GM18507 (cell line): ENCODE measurements around the gene TCTN3.
"Not testable (repeated sequence)": the region's sequence is repeated elsewhere in the genome, so short reads cannot be mapped to it uniquely, and the experiment has no call there.

Experiments used
- DNase-seq: peaks from one replicate; pipeline ENCODE4 v3.0.0; 2011; ENCODE audit warnings: low read depth; ENCODE audit not compliant: insufficient read length; ENCODE audit errors: extremely low spot score
- FAIRE-seq: peaks from 2 replicates; lab custom pipeline; 2011; peaks lifted over from hg19 to GRCh38; lab: Jason Lieb, UNC

Gene TCTN3, protein sequence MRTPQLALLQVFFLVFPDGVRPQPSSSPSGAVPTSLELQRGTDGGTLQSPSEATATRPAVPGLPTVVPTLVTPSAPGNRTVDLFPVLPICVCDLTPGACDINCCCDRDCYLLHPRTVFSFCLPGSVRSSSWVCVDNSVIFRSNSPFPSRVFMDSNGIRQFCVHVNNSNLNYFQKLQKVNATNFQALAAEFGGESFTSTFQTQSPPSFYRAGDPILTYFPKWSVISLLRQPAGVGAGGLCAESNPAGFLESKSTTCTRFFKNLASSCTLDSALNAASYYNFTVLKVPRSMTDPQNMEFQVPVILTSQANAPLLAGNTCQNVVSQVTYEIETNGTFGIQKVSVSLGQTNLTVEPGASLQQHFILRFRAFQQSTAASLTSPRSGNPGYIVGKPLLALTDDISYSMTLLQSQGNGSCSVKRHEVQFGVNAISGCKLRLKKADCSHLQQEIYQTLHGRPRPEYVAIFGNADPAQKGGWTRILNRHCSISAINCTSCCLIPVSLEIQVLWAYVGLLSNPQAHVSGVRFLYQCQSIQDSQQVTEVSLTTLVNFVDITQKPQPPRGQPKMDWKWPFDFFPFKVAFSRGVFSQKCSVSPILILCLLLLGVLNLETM

DNA sequence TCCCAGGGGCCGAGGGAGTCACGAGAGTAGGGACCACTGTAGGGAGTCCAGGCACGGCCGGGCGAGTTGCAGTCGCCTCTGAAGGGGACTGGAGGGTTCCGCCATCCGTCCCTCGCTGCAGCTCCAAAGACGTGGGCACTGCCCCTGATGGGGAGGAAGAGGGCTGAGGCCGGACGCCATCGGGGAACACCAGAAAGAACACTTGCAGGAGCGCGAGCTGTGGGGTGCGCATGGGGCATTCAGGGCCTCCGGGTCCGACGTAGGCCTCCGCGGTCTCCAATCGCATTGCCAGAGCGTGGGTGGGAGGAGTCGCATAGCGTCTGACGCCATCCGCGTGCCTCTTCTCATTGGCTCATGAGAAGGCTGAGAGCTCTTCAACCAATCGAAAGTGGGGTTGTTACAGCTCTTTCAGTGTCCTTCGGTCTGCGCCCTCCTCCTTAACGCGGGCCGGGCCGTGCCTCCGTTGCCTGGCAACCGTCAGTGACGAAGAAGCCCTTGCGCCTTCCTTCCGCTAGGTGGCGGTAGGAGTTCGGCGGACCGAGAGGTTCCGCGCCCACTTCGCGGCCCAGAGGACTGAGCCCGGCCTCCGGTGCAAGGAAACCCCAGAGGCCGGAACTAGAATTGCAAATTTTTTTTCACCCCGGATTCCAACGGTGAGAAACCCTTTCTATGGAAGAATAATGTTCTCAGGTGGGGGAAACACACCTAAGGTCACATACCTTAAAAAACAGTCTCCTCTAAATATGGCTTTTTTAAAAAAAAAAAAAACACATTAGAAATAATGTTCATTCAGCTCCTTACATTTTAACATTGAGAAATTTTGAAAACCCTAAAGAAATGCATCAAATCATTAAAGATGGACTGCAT lies at the start of gene TCTN3:
Gene TCTN3 (minus strand): TSS at position 260 of the 867 bp plus-strand sequence. CDS start 28 bp downstream, at position 232.
- DNase-seq (peak; percentile 90), FAIRE-seq (peak; percentile 100)

DNA sequence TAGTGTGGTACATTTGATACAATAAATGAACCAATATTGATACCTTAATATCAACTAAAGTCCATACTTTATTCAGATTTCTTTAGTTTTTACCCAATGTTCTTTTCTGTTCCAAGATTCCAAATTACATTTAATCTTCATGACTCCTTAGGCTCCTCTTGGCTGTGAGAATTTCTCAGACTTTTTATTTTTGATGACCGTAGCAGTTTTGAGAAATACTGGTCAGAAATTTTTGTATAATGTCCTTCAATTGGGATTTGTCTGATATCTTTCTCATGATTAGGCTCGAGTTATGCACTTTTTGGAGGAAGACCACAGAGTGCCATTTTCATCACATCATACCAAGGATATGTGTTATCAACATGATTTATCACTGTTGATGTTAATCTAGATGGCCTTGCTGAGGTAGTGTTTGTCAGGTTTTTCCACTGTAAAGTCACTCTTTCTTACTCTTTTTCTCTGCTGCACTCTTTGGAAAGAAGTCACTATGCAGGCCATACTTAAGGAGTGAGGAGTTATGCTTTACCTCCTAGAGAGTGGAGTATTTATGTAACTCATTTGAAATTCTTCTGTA lies 49.3 kb upstream of the TCTN3 start:
- FAIRE-seq = peak; percentile 63
- DNase-seq = no peak

DNA sequence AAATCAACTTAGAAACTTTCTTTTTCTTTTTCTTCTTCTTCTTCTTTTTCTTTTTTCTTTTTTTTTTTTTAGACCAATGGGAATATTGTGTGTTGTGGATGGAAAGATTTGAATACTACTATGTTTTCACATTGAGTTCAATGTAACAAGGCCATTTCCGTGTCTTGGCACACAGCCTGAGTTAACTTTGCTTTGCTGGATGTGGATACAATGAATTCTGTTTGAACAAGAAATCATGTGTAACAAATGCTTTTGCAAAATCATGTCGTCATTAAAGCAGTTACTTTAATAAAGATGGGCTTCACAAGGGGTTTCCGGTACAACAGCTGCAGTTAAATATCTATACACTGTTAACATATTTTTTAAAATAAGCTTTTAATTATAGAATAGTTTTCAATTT lies 48.8 kb upstream of the TCTN3 start:
- no peak for DNase-seq

DNA sequence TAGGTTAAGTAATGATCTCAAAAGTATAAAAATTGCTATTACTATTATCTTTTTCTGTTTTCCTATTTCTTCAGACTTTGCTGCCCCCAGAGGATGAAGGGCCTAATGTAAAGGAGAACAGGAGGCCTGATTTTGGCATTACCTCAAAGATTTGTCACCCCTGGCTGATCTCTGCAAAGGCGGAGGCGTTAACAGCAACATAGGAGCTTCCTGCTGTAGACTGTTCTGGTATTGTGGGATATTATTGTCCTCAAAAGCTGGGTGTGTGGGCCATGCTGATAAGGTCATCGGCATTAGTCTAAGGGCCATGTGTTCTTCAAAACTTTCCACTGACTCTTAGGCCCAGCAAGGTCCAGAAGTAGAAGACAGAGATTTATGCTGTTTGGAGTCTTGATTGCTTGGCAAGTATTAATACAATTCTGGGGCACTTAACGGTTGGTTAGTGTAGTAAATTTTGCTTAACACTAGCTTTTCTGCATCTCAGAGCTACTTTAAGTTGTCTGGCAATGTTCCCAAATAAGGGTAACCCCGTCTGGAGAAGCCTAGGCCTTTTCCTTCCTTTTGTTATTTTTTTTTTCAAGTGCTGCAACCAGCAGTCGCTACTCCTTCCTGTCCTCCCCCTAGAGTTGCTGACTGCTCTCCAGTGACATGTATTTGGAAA lies 48.2 kb upstream of the TCTN3 start:
- DNase-seq = no peak
- FAIRE-seq = peak; percentile 94

More for the DNA sequence above, 48.8 kb upstream of the TCTN3 start:
- FAIRE-seq = no peak

DNA sequence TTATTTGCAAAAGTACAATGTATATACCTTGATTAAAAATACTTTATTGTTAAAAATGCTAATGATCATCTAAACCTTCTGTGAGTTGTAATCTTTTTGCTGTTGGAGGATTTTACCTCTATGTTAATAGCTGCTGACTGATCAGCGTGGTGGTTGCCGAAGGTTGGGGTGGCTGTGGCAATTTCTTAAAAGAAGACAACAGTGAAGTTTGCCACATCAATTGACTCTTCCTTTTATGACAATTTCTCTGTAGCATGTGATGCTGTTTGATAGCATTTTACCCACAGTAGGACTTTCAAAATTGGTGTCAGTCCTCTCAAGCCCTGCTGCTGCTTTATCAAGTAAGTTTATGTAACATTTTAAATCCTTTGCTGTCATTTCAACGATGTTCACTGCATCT lies 45.3 kb upstream of the TCTN3 start:
- FAIRE-seq = no peak
- no peak for DNase-seq

DNA sequence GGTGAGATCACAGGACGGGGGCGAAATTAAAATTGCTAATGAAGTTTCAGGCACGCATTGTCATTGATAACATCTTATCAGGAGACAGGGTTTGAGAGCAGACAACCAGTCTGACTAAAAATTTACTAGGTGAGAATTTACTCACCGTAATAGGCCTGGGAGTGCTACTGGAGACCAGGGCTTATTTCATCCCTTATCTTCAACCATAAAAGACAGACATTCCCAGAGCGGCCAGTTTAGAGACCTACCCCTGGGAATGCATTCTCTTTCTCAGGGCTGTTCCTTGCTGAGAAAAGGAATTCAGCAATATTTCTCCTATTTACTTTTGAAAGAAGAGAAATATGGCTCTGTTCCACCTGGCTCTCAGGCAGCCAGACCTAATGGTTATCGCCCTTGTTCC lies 39.2 kb upstream of the TCTN3 start:
- not testable (repeated sequence) for DNase-seq

DNA sequence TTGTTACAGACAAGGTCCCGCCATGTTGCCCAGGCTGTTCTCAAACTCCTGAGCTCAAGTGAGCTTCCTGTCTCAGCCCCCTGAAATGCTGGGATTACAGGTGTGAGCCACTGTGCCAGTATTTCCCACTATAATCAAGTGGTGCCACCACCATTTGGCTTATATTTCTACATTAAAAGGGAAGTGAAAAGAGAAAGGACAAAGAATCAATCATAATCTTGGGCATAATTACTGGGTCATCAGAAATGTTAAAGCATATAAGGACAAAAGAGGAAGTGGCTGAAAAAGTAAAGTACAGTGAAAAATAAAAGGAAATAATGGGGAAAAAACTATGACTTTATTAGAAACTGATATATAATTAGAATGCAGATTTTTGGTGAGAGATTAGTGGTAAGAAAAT lies 36.5 kb upstream of the TCTN3 start:
- FAIRE-seq = peak; percentile 49
- no peak for DNase-seq

More for the DNA sequence above, 39.2 kb upstream of the TCTN3 start:
- not testable (repeated sequence) for FAIRE-seq

DNA sequence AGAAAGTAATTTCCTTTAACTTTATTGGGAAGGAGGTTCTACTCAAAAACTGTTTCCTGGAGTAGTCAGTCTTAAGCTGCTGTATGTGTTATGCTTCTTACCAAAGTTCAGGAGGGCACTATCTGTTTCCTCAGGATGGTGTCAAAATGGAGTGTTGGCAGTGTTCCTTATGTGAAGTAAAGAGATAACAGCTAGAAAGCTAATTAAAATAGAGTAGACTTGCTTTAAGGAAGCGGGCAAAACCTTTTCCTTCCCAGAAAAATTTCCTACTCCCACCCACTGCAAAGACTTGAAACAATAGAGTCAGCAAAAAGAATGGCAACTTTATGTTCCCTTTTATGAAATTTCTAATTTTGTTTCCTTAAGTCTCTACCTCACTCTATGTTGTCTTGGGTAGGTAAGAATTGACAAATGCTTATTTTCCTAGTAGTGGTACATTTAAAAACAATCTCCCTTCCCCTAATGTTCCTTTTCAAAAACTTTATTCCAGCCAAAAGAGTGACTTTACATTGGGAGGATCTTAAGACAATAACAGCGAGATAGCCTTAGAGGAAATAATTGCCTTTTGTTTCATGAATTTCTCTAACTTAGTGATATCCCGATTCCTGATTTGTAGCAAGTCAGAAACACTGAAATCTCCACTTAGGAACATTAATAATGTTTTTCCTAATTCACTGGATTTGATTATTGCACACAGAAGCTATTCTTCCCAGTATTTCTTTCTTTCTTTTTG lies 35.8 kb upstream of the TCTN3 start:
- FAIRE-seq (no peak), DNase-seq (no peak)

DNA sequence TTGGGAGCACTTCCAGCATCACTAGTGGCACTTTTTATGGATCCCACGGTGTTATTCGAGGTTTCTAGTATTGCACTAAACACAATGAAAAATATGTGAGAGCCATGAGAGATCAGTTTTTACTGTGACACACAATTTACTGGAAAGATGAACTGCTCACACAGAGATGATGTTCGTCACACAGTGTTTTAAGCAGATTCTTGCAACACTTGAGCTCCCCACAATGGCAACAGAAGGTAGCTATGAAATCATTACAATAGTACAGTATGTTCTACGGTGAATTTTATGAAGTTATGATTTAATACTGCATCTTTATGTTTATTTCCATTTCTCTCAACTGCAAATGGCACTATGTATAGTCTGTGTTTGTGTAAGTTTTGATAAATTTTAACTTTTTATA lies 34.8 kb upstream of the TCTN3 start:
- DNase-seq (no peak), FAIRE-seq (peak; percentile 42)

DNA sequence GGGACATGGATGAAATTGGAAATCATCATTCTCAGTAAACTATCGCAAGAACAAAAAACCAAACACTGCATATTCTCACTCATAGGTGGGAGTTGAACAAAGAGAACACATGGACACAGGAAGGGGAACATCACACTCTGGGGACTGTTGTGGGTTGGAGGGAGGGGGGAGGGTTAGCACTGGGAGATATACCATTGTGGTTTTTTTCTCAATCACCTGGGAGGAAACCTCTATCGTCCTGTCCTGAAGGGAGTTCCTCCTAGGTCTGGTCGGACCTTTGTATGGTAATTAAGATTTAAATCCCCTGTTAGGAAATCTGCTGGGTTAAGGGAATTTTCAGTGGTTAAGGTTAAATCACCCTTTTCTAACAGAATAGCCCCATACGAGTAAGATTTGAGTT lies 28.8 kb upstream of the TCTN3 start:
- FAIRE-seq = not testable (repeated sequence)

DNA sequence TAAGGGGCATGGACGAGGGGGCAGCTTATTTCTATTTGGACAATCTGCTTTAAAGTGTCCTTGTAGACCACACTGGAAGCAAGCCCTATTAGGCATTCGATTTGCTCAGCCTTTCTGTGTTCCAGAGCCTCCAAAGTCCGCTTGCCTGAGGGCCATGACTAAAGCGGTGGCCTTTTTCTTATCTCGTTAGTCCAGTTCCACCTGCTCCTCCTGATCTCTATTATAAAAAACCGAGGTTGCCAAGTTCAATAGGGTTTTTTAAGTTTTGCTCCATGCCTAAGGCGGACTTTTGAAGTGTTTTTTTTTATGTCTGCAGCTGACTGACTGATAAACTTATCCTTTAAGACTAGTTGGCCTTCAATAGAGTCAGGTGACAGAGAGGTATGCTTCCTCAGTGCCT lies 27.0 kb upstream of the TCTN3 start:
- DNase-seq, FAIRE-seq: not testable (repeated sequence)

More for the DNA sequence above, 28.8 kb upstream of the TCTN3 start:
- DNase-seq = not testable (repeated sequence)

DNA sequence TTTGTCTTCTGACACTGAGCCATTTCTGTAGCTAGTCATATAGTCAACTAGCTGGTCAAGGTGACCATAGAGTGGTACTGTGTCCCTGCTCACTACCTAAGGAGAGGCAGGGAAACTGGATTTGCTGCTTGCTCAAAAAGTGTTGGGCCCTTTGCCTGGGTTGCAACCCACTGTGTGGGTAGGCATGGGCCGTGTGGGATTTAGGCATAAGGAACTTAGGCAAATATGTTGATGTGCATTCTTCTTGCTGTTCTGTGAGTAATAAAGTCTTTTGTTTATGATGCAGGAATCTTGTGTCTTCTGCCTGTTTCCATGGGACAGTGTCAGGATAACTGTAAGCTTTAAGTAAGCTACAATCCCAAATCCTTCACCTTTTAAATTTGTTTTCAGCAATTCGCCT lies 23.1 kb upstream of the TCTN3 start:
- no peak for DNase-seq
- FAIRE-seq = no peak

DNA sequence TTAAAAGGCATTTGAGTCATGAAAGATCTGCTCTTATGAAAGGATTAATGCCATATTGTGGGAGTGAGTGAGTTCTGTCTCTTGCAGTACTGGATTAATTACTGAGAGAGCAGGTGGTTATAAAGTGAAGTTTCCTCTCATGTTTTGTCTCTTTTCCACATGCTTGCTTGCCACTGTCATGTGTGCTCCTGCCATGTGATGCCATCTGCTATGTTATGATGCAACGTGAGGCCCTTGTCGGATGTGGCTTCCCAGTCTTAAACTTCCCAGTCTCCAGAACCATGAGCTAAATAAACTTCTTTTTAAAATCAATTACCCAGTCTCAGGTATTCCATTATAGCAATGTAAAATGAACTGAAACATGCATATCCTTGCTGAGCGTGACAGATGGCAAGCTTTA lies 22.7 kb upstream of the TCTN3 start:
- FAIRE-seq (no peak), DNase-seq (no peak)

DNA sequence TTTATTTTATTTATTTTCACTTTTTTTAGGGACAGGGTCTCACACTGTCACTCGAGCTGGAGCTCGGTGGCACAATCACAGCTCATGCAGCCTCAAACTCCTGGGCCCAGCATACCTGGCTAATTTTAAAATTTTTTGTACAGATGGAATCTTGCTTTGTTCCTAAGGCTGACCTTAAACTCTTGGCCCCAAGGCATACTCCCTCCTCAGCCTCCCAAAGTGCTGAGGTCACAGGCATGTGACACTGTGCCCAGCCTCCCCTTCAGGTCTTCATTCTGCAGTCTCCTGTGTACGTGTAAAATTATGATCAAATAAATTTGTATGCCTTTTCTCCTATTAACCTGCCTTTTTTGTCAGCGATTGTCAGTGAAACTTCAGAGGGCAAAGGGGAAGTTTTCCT lies 17.8 kb upstream of the TCTN3 start:
- DNase-seq (no peak), FAIRE-seq (no peak)

DNA sequence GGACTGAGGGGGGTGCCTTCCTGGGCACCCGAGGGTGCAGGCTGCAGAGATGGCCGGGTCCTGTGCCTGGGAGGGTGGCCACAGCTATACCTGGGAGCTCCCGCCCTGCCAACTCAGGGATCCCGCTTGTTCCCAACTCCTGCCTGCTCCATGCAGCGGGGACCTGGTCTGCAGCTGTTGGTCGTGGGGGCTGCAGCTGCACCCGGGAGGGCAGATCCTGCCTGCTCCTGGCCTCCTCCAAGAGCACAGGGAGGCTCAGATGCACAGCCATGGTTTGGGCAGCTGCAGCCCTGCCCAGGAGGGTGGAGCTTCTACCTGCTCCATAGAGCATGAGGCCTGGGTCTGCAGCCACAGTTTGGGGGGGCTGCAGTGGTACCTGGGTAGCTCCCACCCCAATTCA lies 13.3 kb upstream of the TCTN3 start:
- FAIRE-seq = no peak

DNA sequence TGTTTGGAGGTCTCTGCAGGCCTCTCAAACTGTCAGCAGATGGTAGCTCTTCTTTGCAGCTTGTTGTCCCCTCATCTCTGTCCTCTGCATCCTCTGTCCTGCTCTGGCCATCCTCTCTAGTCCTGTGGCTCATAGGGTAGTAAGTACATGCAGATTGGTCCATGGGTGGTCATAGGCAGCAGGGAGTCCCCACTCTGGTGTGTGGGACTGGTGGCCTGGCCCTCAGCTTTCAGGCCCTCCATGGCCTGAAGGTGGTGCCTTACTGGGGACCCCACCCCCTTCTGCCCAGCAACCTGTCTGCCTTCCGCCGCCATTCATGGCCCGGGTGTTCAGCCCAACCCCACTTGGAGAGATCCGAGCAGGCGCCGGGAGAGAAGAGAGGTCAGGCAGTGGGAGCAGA lies 12.8 kb upstream of the TCTN3 start:
- FAIRE-seq (no peak), DNase-seq (no peak)

More for the DNA sequence above, 13.3 kb upstream of the TCTN3 start:
- DNase-seq = no peak

DNA sequence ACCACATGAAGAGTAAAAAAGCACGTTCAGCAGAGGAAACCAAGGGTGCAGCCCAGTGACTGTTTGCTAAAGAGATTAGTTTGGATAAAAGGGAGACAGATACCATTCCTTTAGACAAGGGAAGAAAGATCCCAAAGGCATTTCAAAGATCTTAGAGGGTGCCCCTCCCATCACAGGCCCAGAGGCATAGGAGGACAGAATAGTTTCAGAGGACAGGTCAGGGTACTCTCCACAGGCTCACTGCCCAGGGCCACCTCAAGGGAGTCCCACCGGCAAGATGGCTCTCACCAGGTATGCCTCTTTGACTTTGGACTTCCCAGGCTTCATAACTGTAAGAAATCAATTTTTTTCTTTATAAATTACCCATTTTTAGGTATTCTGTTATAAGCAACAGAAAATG lies 4.7 kb upstream of the TCTN3 start:
- FAIRE-seq (peak; percentile 38), DNase-seq (no peak)

DNA sequence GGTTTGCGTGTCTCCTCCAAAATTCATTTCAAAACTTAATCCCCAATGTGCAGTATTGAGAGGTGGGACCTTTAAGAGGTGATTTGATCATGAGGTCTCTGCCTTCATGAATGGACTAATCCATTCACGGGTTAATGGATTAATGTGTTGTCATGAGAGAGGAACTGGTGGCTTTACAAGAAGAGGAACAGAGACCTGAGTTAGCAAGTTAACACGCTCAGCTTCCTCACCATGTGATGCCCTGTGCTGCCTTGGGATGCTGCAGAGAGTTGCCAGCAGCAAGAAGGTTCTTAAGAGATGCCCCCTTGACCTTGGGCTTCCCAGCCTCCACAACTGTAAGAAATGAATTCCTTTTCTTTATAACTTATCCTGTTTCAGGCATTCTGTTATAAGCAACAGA lies 3.7 kb upstream of the TCTN3 start:
- DNase-seq (no peak), FAIRE-seq (peak; percentile 96)

DNA sequence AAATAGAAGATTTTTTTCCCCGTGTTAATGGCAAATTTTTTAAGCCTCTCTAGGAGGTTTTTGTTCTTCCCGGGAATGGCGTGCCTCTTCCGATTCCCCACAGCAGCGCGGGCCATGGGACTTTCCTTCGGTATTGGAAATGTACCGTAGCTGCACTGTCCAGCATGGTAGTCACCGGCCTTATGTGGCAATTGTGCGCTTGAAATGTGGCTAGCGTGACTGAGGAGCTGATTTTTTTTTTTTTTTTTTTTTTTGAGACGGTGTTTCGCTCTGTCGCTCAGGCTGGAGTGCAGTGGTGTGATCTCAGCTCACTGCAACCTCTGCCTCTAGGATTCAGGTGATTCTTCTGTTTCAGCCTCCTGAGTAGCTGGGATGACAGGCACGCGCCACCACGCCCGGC lies 938 bp upstream of the TCTN3 start:
- peak; percentile 61 for FAIRE-seq

More for the DNA sequence above, 938 bp upstream of the TCTN3 start:
- no peak for DNase-seq
